Colonic mucosa (tissue), 4 donors: ENCODE results near the gene COL13A1. TPM values are rescaled to one million over a fixed set of nuclear protein-coding genes. Genes with fewer than 3 reads are reported as not detected.

Source experiments
- DNase-seq: peaks from one replicate; pipeline ENCODE4 v3.0.0-alpha.2; 2020
- H3K27ac ChIP-seq: fragments of 200-600 bp; one replicate; pipeline ENCODE4 v1.8.0; 2021
- H3K27me3 ChIP-seq: fragments of 200-600 bp; one replicate; pipeline ENCODE4 v1.8.0; 2021
- H3K36me3 ChIP-seq: fragments of 200-600 bp; one replicate; pipeline ENCODE4 v1.8.0; 2021
- H3K4me1 ChIP-seq: fragments of 200-600 bp; one replicate; pipeline ENCODE4 v1.8.0; 2021; ENCODE audit warnings: mild to moderate bottlenecking
- H3K4me3 ChIP-seq: fragments of 200-600 bp; one replicate; pipeline ENCODE4 v1.8.0; 2021
- H3K9ac ChIP-seq, 2 donors: one replicate each; pipeline ENCODE4 v1.7.0; 2013; ENCODE audit warnings: control low read depth in 2 of 2, low read depth in 2 of 2, low read length in 2 of 2
- H3K9me3 ChIP-seq: fragments of 200-600 bp; one replicate; pipeline ENCODE4 v1.8.0; 2021
- intact Hi-C: fragments of 100-400 bp; cut with DNase I; formaldehyde crosslinking; loops from one replicate; pipeline ENCODE4 v1.14.1; 2022
- total RNA-seq, 2 donors: library from RNA; stranded (reverse); fragmentation: NEBNext Ultra II Directional in 1 of 2; extraction: Animal tissue kit (Norgen Biotek cat#: 25700) in 1 of 2; gene quantifications; one replicate each; pipeline ENCODE4 v1.2.1, GENCODE V29; 2021
- TF ChIP-seq, protein P1 (sequence below): fragments of 200-600 bp; IDR thresholded peaks from one replicate; pipeline ENCODE4 v1.8.0; 2022; ENCODE audit warnings: antibody characterized with exemption, mild to moderate bottlenecking
- donor health status: healthy.
- donor health status: DM: no; HTN: no; CAD: no.
- donor health status: DM: no; HTN: no; CAD: no.

The COL13A1 gene
- total RNA-seq, 2 donors from 2014 or later: 1.0 to 1.1 TPM

DNA sequence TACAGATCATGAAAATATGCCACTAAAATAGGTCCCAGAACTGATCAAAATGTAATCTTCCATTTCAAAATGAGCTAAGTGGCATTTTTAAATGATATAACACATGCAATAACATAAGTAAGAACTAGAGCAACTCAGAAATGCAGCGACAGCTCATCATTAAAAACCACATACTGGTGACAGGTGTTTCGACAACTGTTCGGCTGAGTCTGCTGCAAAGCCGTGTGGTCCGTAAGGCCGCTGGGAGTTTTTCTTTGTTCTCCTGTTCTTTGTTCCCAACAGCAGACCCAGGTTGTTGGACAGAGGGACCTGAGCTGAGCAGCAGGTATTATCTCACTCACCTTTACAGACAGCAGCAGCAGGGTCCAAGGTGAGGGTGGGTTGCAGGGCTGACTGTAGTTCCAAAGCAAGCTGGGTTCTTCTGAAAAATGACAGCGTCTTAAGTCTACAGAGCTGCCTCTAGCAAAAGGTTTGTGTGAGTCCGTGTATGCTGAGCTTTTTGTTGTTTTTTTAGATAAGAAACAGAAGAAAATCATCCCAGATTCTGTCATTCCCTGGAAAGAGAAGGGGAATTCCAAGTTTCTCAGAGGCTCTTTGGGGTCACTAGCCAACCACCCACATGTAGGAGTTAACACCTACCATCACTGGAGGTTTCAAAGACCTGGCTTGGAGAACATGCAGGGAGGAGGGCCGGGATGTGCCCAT is 205.6 kb downstream of the COL13A1 start:
- H3K9ac ChIP-seq: no peak overlapping the region
- H3K9me3 ChIP-seq: no peaks in the 10 kb centered on the region
- no peak overlapping the region for H3K4me3 ChIP-seq
- TF ChIP-seq, protein P1, sequence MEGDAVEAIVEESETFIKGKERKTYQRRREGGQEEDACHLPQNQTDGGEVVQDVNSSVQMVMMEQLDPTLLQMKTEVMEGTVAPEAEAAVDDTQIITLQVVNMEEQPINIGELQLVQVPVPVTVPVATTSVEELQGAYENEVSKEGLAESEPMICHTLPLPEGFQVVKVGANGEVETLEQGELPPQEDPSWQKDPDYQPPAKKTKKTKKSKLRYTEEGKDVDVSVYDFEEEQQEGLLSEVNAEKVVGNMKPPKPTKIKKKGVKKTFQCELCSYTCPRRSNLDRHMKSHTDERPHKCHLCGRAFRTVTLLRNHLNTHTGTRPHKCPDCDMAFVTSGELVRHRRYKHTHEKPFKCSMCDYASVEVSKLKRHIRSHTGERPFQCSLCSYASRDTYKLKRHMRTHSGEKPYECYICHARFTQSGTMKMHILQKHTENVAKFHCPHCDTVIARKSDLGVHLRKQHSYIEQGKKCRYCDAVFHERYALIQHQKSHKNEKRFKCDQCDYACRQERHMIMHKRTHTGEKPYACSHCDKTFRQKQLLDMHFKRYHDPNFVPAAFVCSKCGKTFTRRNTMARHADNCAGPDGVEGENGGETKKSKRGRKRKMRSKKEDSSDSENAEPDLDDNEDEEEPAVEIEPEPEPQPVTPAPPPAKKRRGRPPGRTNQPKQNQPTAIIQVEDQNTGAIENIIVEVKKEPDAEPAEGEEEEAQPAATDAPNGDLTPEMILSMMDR: no peak
- H3K36me3 ChIP-seq: no peaks in the 10 kb centered on the region
- H3K27ac ChIP-seq: no peak overlapping the region
- no peaks in the 10 kb centered on the region for H3K4me1 ChIP-seq
- no peaks in the 10 kb centered on the region for H3K27me3 ChIP-seq
- no peak for DNase-seq
- intact Hi-C loops: no loop called here

Other genes with a start within 250 kb of the COL13A1 start
- gene NEUROG3, start 228.5 kb upstream of the COL13A1 start, total RNA-seq: 1 to 10 TPM; 3.1 to 4.0 TPM
- gene FAM241B, start 171.7 kb upstream of the COL13A1 start, total RNA-seq: 1 to 10 TPM; 4.2 to 4.5 TPM